HepG2 (cell line): ENCODE results near the gene POGLUT3. TPM values are rescaled to one million over a fixed set of nuclear protein-coding genes. Genes with fewer than 3 reads are reported as not detected.

Experiments
- ATRX ChIP-seq: sonication (generic); formaldehyde crosslinking; IDR thresholded peaks from 2 replicates; pipeline ENCODE4 v1.4.0; 2020; ENCODE audit warnings: missing genetic modification reagents, borderline replicate concordance
- GTF2F1 ChIP-seq: fragments of 150-350 bp; IDR thresholded peaks from 2 replicates; pipeline ENCODE4 v1.6.1; 2014; ENCODE audit warnings: low read length
- IKZF5 ChIP-seq: IDR thresholded peaks from 2 replicates; pipeline ENCODE4 v1.6.1; 2018; ENCODE audit warnings: missing genetic modification reagents, mild to moderate bottlenecking, missing compliant biosample characterization
- MTA1 ChIP-seq: sonication (generic); formaldehyde crosslinking; IDR thresholded peaks from 2 replicates; pipeline ENCODE4 v1.4.0; 2020; ENCODE audit warnings: missing genetic modification reagents, mild to moderate bottlenecking, borderline replicate concordance
- MYC ChIP-seq: sonication (generic); formaldehyde crosslinking; IDR thresholded peaks from 2 replicates; pipeline ENCODE4 v1.9.0; 2021; ENCODE audit warnings: missing genetic modification reagents, borderline replicate concordance
- NFE2L2 ChIP-seq: fragments of 150-350 bp; IDR thresholded peaks from 2 replicates; pipeline ENCODE4 v1.6.1; 2014; ENCODE audit warnings: low read length
- POGK ChIP-seq: sonication (generic); formaldehyde crosslinking; conservative IDR thresholded peaks from 2 replicates; pipeline ENCODE4 v1.8.0; 2022; ENCODE audit warnings: mild to moderate bottlenecking, moderate library complexity, missing genetic modification reagents
- ZBTB10 ChIP-seq: sonication (generic); formaldehyde crosslinking; IDR thresholded peaks from 2 replicates; pipeline ENCODE4 v1.4.0; 2020; ENCODE audit warnings: missing genetic modification reagents, borderline replicate concordance
- ZBTB25 ChIP-seq: IDR thresholded peaks from 2 replicates; pipeline ENCODE4 v1.6.1; 2018; ENCODE audit warnings: missing genetic modification reagents
- ZBTB43 ChIP-seq: sonication (generic); formaldehyde crosslinking; conservative IDR thresholded peaks from 2 replicates; pipeline ENCODE4 v1.4.0; 2020; ENCODE audit warnings: missing genetic modification reagents
- ZBTB7A ChIP-seq: sonication (generic); formaldehyde crosslinking; IDR thresholded peaks from 2 replicates; pipeline ENCODE4 v1.8.0; 2022; ENCODE audit warnings: mild to moderate bottlenecking, missing genetic modification reagents
- ZNF501 ChIP-seq: sonication (generic); formaldehyde crosslinking; IDR thresholded peaks from 2 replicates; pipeline ENCODE4 v1.5.1; 2020; ENCODE audit warnings: mild to moderate bottlenecking, moderate library complexity, missing genetic modification reagents
- ZNF512B ChIP-seq: sonication (generic); formaldehyde crosslinking; IDR thresholded peaks from 2 replicates; pipeline ENCODE4 v1.5.1; 2020; ENCODE audit warnings: missing genetic modification reagents, mild to moderate bottlenecking, borderline replicate concordance
- polyA plus RNA-seq, 8 experiments: library from polyadenylated mRNA; depleted of rRNA in 3 of 8; stranded (reverse) in 7 of 8; unstranded in 1 of 8; fragments of >200 nt; fragmentation: Illumina TruSeq in 4 of 8; extraction: Trizol in 4 of 8; gene quantifications; 2 replicates each; pipeline versions ENCODE4 v1.2.1 to v1.2.3, GENCODE V29; 2011 to 2016; ENCODE audit warnings: low read depth in 4 of 8, missing spikeins in 1 of 8, mixed read lengths in 1 of 8; ENCODE audit not compliant: insufficient read depth in 1 of 8
- total RNA-seq, 5 experiments: library from RNA; depleted of rRNA; stranded (reverse); fragments of >200 nt; fragmentation: Illumina TruSeq; extraction: Trizol; gene quantifications; 2 replicates each; pipeline ENCODE4 v1.2.3, GENCODE V29; 2016; ENCODE audit warnings: low read depth in 1 of 5

The POGLUT3 gene
- total and polyA plus RNA-seq, 2 of the 13 experiments (the other 11 are each of a cell fraction or from before 2014, with no cell fraction given): 14.3 to 22.0 TPM

GRCh38 chr11:108497317-108498045 lies 703 bp downstream of the POGLUT3 start (continued):
- TF ChIP-seq POGK (CRISPR knock-in tag) (0 out of 2 replicates have a peak, but pooled peaks have one; percentile 28), IKZF5 (CRISPR knock-in tag) (peak; percentile 70; the same call in 1 of the 2 replicates), ZBTB43 (no peak), ZBTB25 (0 out of 2 replicates have a peak, but pooled peaks have one; percentile 47), ZNF501 (CRISPR knock-in tag) (no peak), ZBTB7A (peak; percentile 29; the same call in 1 of the 2 replicates), GTF2F1 (no peak), MTA1 (CRISPR knock-in tag) (no peak), ZNF512B (CRISPR knock-in tag) (peak; percentile 49; the same call in 1 of the 2 replicates), ZBTB10 (CRISPR knock-in tag) (peak; percentile 57; the same call in 1 of the 2 replicates), ATRX (CRISPR knock-in tag) (no peak), NFE2L2 (no peak), MYC (CRISPR knock-in tag) (peak; percentile 46; the same call in 1 of the 2 replicates)
